GM23338 (cell line): ENCODE data around the gene KCTD3.

Source experiments
- CREB1 ChIP-seq: fragments of 250-450 bp; sonication (Bioruptor Pico); IDR thresholded peaks from 2 replicates; pipeline ENCODE4 v1.5.0; 2020; ENCODE audit warnings: low read depth, mild to moderate bottlenecking, moderate library complexity
- ETS1 ChIP-seq: IDR thresholded peaks from 2 replicates; pipeline ENCODE4 v1.6.1; 2016; ENCODE audit warnings: antibody characterized with exemption
- EZH2 ChIP-seq: fragments of 200-600 bp; sonication (generic); IDR thresholded peaks from one replicate; pipeline ENCODE4 v1.8.0; 2017; ENCODE audit warnings: antibody characterized with exemption, mild to moderate bottlenecking, low read depth; ENCODE audit not compliant: unreplicated experiment
- EZH2phosphoT487 ChIP-seq: fragments of 200-600 bp; sonication (generic); IDR thresholded peaks from one replicate; pipeline ENCODE4 v1.8.1; 2018; ENCODE audit warnings: antibody characterized with exemption; ENCODE audit not compliant: unreplicated experiment
- POLR2AphosphoS5 ChIP-seq: IDR thresholded peaks from 2 replicates; pipeline ENCODE4 v1.6.1; 2016; ENCODE audit warnings: antibody characterized with exemption, low read depth
- TF ChIP-seq, protein P1 (sequence below), 2 experiments: fragments of 200-600 bp in 1 of 2; sonication (generic) in 1 of 2; conservative IDR thresholded peaks; 2 replicates each; pipeline versions ENCODE4 v1.5.1 to v1.6.1; 2016 to 2017; ENCODE audit warnings: antibody characterized with exemption in 2 of 2, low read depth in 2 of 2, mild to moderate bottlenecking in 2 of 2, moderate library complexity in 1 of 2
- TF ChIP-seq, protein P2 (sequence below): IDR thresholded peaks from one replicate; pipeline ENCODE4 v1.6.1; 2018; ENCODE audit warnings: antibody characterized with exemption; ENCODE audit not compliant: unreplicated experiment
- TF ChIP-seq, protein P3 (sequence below): fragments of 250-450 bp; sonication (Bioruptor Pico); IDR thresholded peaks from 2 replicates; pipeline ENCODE4 v1.5.0; 2020; ENCODE audit warnings: mild to moderate bottlenecking, moderate library complexity

DNA sequence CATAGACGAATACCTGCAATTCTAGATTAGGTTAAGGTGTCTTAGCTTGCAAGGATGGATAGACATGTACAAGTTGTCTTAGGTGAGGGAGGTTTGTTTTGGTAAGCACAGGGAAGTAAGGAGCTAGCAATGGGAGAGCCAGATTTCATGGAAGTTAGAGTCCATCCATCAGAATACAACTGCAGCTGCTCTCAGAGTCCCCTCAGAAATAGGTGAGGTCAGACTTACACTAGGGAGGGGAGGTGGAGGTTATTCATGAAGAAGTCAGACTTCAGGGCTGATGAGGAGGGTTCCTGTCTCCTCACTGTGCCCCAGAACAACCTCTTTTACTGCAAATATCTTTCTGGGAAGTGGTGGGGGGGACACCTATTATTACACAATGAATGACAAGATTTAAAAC lies 85.3 kb downstream of the KCTD3 start:
- TF ChIP-seq CREB1 (CRISPR knock-in tag) (no peak), EZH2 (no peak), POLR2AphosphoS5 (no peak), EZH2phosphoT487 (no peak), ETS1 (no peak)
- TF ChIP-seq, protein P1, sequence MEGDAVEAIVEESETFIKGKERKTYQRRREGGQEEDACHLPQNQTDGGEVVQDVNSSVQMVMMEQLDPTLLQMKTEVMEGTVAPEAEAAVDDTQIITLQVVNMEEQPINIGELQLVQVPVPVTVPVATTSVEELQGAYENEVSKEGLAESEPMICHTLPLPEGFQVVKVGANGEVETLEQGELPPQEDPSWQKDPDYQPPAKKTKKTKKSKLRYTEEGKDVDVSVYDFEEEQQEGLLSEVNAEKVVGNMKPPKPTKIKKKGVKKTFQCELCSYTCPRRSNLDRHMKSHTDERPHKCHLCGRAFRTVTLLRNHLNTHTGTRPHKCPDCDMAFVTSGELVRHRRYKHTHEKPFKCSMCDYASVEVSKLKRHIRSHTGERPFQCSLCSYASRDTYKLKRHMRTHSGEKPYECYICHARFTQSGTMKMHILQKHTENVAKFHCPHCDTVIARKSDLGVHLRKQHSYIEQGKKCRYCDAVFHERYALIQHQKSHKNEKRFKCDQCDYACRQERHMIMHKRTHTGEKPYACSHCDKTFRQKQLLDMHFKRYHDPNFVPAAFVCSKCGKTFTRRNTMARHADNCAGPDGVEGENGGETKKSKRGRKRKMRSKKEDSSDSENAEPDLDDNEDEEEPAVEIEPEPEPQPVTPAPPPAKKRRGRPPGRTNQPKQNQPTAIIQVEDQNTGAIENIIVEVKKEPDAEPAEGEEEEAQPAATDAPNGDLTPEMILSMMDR (conservative IDR thresholded peaks at IDR 0.05; ENCODE audit: low read depth in 2 of 2) = no peak
- TF ChIP-seq, protein P2, sequence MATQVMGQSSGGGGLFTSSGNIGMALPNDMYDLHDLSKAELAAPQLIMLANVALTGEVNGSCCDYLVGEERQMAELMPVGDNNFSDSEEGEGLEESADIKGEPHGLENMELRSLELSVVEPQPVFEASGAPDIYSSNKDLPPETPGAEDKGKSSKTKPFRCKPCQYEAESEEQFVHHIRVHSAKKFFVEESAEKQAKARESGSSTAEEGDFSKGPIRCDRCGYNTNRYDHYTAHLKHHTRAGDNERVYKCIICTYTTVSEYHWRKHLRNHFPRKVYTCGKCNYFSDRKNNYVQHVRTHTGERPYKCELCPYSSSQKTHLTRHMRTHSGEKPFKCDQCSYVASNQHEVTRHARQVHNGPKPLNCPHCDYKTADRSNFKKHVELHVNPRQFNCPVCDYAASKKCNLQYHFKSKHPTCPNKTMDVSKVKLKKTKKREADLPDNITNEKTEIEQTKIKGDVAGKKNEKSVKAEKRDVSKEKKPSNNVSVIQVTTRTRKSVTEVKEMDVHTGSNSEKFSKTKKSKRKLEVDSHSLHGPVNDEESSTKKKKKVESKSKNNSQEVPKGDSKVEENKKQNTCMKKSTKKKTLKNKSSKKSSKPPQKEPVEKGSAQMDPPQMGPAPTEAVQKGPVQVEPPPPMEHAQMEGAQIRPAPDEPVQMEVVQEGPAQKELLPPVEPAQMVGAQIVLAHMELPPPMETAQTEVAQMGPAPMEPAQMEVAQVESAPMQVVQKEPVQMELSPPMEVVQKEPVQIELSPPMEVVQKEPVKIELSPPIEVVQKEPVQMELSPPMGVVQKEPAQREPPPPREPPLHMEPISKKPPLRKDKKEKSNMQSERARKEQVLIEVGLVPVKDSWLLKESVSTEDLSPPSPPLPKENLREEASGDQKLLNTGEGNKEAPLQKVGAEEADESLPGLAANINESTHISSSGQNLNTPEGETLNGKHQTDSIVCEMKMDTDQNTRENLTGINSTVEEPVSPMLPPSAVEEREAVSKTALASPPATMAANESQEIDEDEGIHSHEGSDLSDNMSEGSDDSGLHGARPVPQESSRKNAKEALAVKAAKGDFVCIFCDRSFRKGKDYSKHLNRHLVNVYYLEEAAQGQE = no peak
- TF ChIP-seq, protein P3, sequence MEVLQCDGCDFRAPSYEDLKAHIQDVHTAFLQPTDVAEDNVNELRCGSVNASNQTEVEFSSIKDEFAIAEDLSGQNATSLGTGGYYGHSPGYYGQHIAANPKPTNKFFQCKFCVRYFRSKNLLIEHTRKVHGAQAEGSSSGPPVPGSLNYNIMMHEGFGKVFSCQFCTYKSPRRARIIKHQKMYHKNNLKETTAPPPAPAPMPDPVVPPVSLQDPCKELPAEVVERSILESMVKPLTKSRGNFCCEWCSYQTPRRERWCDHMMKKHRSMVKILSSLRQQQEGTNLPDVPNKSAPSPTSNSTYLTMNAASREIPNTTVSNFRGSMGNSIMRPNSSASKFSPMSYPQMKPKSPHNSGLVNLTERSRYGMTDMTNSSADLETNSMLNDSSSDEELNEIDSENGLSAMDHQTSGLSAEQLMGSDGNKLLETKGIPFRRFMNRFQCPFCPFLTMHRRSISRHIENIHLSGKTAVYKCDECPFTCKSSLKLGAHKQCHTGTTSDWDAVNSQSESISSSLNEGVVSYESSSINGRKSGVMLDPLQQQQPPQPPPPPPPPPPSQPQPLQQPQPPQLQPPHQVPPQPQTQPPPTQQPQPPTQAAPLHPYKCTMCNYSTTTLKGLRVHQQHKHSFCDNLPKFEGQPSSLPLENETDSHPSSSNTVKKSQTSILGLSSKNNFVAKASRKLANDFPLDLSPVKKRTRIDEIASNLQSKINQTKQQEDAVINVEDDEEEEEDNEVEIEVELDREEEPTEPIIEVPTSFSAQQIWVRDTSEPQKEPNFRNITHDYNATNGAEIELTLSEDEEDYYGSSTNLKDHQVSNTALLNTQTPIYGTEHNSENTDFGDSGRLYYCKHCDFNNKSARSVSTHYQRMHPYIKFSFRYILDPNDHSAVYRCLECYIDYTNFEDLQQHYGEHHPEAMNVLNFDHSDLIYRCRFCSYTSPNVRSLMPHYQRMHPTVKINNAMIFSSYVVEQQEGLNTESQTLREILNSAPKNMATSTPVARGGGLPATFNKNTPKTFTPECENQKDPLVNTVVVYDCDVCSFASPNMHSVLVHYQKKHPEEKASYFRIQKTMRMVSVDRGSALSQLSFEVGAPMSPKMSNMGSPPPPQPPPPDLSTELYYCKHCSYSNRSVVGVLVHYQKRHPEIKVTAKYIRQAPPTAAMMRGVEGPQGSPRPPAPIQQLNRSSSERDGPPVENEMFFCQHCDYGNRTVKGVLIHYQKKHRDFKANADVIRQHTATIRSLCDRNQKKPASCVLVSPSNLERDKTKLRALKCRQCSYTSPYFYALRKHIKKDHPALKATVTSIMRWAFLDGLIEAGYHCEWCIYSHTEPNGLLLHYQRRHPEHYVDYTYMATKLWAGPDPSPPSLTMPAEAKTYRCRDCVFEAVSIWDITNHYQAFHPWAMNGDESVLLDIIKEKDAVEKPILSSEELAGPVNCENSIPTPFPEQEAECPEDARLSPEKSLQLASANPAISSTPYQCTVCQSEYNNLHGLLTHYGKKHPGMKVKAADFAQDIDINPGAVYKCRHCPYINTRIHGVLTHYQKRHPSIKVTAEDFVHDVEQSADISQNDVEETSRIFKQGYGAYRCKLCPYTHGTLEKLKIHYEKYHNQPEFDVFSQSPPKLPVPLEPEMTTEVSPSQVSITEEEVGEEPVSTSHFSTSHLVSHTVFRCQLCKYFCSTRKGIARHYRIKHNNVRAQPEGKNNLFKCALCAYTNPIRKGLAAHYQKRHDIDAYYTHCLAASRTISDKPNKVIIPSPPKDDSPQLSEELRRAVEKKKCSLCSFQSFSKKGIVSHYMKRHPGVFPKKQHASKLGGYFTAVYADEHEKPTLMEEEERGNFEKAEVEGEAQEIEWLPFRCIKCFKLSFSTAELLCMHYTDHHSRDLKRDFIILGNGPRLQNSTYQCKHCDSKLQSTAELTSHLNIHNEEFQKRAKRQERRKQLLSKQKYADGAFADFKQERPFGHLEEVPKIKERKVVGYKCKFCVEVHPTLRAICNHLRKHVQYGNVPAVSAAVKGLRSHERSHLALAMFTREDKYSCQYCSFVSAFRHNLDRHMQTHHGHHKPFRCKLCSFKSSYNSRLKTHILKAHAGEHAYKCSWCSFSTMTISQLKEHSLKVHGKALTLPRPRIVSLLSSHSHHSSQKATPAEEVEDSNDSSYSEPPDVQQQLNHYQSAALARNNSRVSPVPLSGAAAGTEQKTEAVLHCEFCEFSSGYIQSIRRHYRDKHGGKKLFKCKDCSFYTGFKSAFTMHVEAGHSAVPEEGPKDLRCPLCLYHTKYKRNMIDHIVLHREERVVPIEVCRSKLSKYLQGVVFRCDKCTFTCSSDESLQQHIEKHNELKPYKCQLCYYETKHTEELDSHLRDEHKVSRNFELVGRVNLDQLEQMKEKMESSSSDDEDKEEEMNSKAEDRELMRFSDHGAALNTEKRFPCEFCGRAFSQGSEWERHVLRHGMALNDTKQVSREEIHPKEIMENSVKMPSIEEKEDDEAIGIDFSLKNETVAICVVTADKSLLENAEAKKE = no peak
